AG04450 (cell line): ENCODE results near the gene DDX24. TPM values are rescaled to one million over a fixed set of nuclear protein-coding genes. Genes with fewer than 3 reads are reported as not detected.

ENCODE experiments used
- CTCF ChIA-PET: fragments of 300-600, 350-600 bp; formaldehyde crosslinking; extraction: SDS; loops from one replicate; lab custom pipeline; 2022; ENCODE audit warnings: antibody characterized with exemption, inconsistent platforms; lab: Charles Lee
- POLR2A ChIA-PET: fragments of 350-600 bp; formaldehyde crosslinking; extraction: SDS; loops from one replicate; lab custom pipeline; 2021; ENCODE audit warnings: antibody characterized with exemption, inconsistent platforms; lab: Yijun Ruan, JAX
- DNase-seq: peaks from one replicate; pipeline ENCODE4 v3.0.0-alpha.2; 2011; ENCODE audit warnings: low read depth, low spot score
- H3K27ac ChIP-seq: one replicate; pipeline ENCODE4 v1.5.1; 2012; ENCODE audit warnings: low read depth, low read length, control low read depth
- H3K27me3 ChIP-seq: one replicate; pipeline ENCODE4 v1.6.0; 2012; ENCODE audit warnings: low read length; ENCODE audit not compliant: control insufficient read depth, insufficient read depth
- H3K4me3 ChIP-seq: 2 replicates; pipeline ENCODE4 v1.5.1; 2011; ENCODE audit warnings: mild to moderate bottlenecking, low read depth, low read length, control low read depth
- H3K9me3 ChIP-seq: 2 replicates; pipeline ENCODE4 v1.5.1; 2012; ENCODE audit warnings: low read length; ENCODE audit not compliant: control insufficient read depth, insufficient read depth
- polyA plus RNA-seq: library from polyadenylated mRNA; depleted of rRNA; stranded (reverse); fragments of >200 nt; gene quantifications from 2 replicates; pipeline ENCODE4 v1.2.3, GENCODE V29; 2011
- TF ChIP-seq, protein P1 (sequence below): IDR thresholded peaks from 2 replicates; pipeline ENCODE4 v1.5.1; 2011; ENCODE audit warnings: low read depth, low read length, control low read depth, inconsistent platforms

Gene DDX24
- polyA plus RNA-seq, 1 experiment, result 159 TPM

DNA sequence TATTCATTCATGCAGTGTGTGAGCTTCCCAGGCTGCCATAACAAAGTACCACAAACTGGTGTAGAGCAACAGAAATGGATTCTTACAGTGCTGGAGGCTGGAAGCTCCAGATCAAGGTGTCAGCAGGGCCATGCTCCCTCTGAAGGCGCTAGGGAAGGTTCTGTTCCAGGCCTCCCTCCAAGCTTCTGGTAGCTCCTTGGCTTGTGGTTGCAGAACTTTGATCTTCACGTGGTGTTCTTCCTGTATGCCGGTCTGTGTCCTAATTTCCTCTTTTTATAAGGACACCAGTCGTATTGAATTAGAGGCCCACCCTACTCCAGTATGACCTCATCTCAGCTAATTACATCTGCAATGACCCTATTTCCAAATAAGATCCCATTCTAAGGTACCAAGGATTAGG, 51.7 kb downstream of the DDX24 start:
- ChIA-PET POLR2A (no interaction called here), CTCF (interaction anchor here (1.5 to 5.3 kb wide), 4 partner anchors 89 to 107 kb away, joined by 5 to 22 read pairs (median 6); partner anchors contain the start of gene IFI27L2)
- Histone ChIP-seq H3K27me3 (no peaks in the 10 kb centered on the region), H3K4me3 (no peak overlapping the region), H3K27ac (no peak overlapping the region), H3K9me3 (no peaks in the 10 kb centered on the region)
- TF ChIP-seq, protein P1, sequence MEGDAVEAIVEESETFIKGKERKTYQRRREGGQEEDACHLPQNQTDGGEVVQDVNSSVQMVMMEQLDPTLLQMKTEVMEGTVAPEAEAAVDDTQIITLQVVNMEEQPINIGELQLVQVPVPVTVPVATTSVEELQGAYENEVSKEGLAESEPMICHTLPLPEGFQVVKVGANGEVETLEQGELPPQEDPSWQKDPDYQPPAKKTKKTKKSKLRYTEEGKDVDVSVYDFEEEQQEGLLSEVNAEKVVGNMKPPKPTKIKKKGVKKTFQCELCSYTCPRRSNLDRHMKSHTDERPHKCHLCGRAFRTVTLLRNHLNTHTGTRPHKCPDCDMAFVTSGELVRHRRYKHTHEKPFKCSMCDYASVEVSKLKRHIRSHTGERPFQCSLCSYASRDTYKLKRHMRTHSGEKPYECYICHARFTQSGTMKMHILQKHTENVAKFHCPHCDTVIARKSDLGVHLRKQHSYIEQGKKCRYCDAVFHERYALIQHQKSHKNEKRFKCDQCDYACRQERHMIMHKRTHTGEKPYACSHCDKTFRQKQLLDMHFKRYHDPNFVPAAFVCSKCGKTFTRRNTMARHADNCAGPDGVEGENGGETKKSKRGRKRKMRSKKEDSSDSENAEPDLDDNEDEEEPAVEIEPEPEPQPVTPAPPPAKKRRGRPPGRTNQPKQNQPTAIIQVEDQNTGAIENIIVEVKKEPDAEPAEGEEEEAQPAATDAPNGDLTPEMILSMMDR, result no peak
- no peak for DNase-seq

DNA sequence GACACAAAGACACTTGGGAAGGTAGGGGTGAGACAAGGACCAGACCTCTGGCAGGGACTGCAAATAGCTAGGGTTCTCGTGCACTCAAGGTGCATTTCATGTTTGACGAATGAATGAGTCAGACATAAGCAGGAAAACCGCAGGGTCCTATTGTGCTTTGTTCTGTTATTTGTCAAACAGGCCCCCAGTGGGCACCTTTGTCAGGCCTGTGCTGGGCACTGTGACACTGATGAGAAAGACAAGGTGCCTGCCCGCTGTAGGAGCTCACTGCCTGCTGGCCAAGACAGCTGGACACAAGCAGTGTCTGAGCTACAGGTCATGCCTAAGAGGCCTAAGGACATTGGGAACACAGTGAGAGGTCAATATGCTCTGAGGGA, 52.6 kb downstream of the DDX24 start:
- DNase-seq, result no peak
- CTCF ChIA-PET, result interaction anchor here (1.5 to 5.3 kb wide), 3 partner anchors 88 to 108 kb away, joined by 6 to 22 read pairs (median 6); partner anchors contain the start of gene IFI27L2
- POLR2A ChIA-PET, result no interaction called here
- H3K27ac ChIP-seq, result no peak overlapping the region
- H3K9me3 ChIP-seq, result no peaks in the 10 kb centered on the region
- TF ChIP-seq, protein P1, result no peak
- no peaks in the 10 kb centered on the region for H3K27me3 ChIP-seq
- no peak overlapping the region for H3K4me3 ChIP-seq

- no peak for DNase-seq
- H3K27me3 ChIP-seq, result no peaks in the 10 kb centered on the region
- TF ChIP-seq, protein P1, result no peak
- POLR2A ChIA-PET, result no interaction called here
- CTCF ChIA-PET, result interaction anchor here (1.5 to 5.3 kb wide), 5 partner anchors 9 to 109 kb away, joined by 6 to 39 read pairs (median 15); partner anchors contain the start of gene IFI27L2
- H3K4me3 ChIP-seq, result no peak overlapping the region
- H3K27ac ChIP-seq, result no peak overlapping the region
- no peaks in the 10 kb centered on the region for H3K9me3 ChIP-seq
Observed at GRCh38 chr14:94027566-94028449, 53.2 kb downstream of the DDX24 start.

DNA sequence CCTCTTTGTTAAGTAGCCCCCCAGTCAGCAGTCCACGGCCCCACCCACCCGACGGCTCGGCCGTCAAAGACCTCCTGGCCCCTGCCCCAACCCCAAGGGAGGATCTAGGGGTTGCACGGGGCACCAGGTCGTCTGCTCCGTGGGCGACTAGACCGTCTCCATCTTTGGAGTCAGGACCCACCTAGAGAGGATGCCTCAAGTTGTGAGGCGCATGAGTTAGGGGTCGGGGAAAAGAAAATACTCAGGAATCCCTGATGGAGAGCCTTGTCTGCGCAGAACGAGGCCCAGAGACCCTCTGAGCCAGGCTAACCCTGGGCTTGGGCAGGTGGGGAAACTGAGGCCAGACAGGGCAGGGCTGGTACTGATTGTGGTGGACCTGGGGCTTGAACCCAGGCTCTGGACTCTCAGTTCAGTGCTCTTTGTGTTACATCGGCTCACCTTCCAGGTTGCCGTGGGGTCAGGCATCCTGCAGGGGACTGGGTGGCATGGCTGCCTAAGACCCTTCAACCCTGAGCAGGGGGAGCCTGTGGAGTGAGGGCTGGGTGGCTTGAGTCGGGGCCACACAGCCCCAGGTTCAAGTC, 54.0 kb downstream of the DDX24 start:
- TF ChIP-seq, protein P1, result no peak
- ChIA-PET POLR2A (no interaction called here), CTCF (interaction anchor here (2.5 to 5.3 kb wide), 3 partner anchors 10 to 110 kb away, joined by 15 to 39 read pairs (median 22); no protein-coding TSS in a partner anchor)

More for the DNA sequence above, 54.0 kb downstream of the DDX24 start:
- Histone ChIP-seq H3K9me3 (no peaks in the 10 kb centered on the region), H3K27me3 (no peaks in the 10 kb centered on the region), H3K4me3 (peak overlapping the region; percentile 66), H3K27ac (no peak overlapping the region)
- no peak for DNase-seq
